Esophagus squamous epithelium (tissue), 5 donors: ENCODE results near the gene CHID1. TPM values are rescaled to one million over a fixed set of nuclear protein-coding genes. Genes with fewer than 3 reads are reported as not detected.

Experiments used
- DNase-seq: peaks from one replicate; lab custom pipeline; 2025; lab: John Stamatoyannopoulos, UW
- H3K27ac ChIP-seq, 4 donors: fragments of 200-600 bp; sonication (generic); one replicate each; pipeline ENCODE4 v1.5.1; 2016 to 2019; ENCODE audit warnings: mild to moderate bottlenecking in 1 of 4
- H3K27me3 ChIP-seq, 4 donors: fragments of 200-600 bp; sonication (generic); 1 replicate in 3 of 4; 2 replicates in 1 of 4; pipeline versions ENCODE4 v1.5.1 to v1.6.0; 2017 to 2021; ENCODE audit warnings: antibody characterized with exemption in 1 of 4
- H3K36me3 ChIP-seq, 3 donors: fragments of 200-600 bp; sonication (generic); one replicate each; pipeline ENCODE4 v1.5.1; 2016 to 2019
- H3K4me1 ChIP-seq, 3 donors: fragments of 200-600 bp; sonication (generic); one replicate each; pipeline ENCODE4 v1.5.1; 2017 to 2019
- H3K4me3 ChIP-seq, 4 donors: fragments of 200-600 bp; sonication (generic); 1 replicate in 3 of 4; 2 replicates in 1 of 4; pipeline ENCODE4 v1.5.1; 2016 to 2019; ENCODE audit warnings: mild to moderate bottlenecking in 2 of 4, moderate library complexity in 1 of 4
- H3K9me3 ChIP-seq, 3 donors: fragments of 200-600 bp; sonication (generic); one replicate each; pipeline ENCODE4 v1.5.1; 2016 to 2019
- POLR2A ChIP-seq, 4 donors: fragments of 450-650 bp; IDR thresholded peaks; one replicate each; pipeline ENCODE4 v1.6.1; 2017; ENCODE audit warnings: antibody characterized with exemption in 4 of 4, mild to moderate bottlenecking in 4 of 4, moderate library complexity in 3 of 4
- WGBS, 2 donors: methylation state at CpG; one replicate each; pipeline ENCODE4 v1.1.5; 2018; 5-methylcytosine and 5-hydroxymethylcytosine counted together
- intact Hi-C: fragments of 100-400 bp; cut with DNase I; formaldehyde crosslinking; loops from one replicate; pipeline ENCODE4 v1.15.0; 2022
- total RNA-seq, 4 donors: library from RNA; depleted of rRNA; stranded (reverse); fragments of >200 nt; gene quantifications; one replicate each; pipeline ENCODE4 v1.1.0, GENCODE V29; 2016
- TF ChIP-seq, protein P1 (sequence below), 6 experiments: fragments of 450-650 bp in 4 of 6; fragments of 200-600 bp in 2 of 6; sonication (generic) in 2 of 6; IDR thresholded peaks; one replicate each; pipeline ENCODE4 v1.5.1; 2016 to 2019; ENCODE audit warnings: antibody characterized with exemption in 6 of 6, mild to moderate bottlenecking in 4 of 6, moderate library complexity in 4 of 6
- donor health status: DM: yes; HTN: yes; CAD: no.

Gene CHID1
- total RNA-seq, 4 donors from 2014 or later: 58.2 to 63.4 (median 61.3) TPM

DNA sequence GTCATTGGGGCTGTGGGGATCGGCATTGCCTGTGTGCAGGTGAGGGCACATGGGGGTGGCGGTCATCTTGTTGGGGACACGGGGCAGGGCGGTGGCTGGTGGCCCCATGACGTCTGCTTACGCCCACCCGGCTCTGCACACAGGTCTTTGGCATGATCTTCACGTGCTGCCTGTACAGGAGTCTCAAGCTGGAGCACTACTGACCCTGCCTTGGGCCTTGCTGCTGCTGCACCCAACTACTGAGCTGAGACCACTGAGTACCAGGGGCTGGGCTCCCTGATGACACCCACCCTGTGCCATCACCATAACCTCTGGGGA is 72.7 kb downstream of the CHID1 start:
- peaks cover 42 to 90% (median 43%) of the 10 kb centered on the region in 3 donors for H3K4me1 ChIP-seq
- intact Hi-C loops: no loop called here
- TF ChIP-seq, protein P1, sequence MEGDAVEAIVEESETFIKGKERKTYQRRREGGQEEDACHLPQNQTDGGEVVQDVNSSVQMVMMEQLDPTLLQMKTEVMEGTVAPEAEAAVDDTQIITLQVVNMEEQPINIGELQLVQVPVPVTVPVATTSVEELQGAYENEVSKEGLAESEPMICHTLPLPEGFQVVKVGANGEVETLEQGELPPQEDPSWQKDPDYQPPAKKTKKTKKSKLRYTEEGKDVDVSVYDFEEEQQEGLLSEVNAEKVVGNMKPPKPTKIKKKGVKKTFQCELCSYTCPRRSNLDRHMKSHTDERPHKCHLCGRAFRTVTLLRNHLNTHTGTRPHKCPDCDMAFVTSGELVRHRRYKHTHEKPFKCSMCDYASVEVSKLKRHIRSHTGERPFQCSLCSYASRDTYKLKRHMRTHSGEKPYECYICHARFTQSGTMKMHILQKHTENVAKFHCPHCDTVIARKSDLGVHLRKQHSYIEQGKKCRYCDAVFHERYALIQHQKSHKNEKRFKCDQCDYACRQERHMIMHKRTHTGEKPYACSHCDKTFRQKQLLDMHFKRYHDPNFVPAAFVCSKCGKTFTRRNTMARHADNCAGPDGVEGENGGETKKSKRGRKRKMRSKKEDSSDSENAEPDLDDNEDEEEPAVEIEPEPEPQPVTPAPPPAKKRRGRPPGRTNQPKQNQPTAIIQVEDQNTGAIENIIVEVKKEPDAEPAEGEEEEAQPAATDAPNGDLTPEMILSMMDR (IDR thresholded peaks at IDR 0.05): no peak
- no peak for TF ChIP-seq POLR2A (IDR thresholded peaks at IDR 0.05)
- H3K4me3 ChIP-seq: no peak overlapping the region
- DNase-seq: no peak
- H3K9me3 ChIP-seq: no peaks in the 10 kb centered on the region
- H3K27ac ChIP-seq: peak overlapping the region in 1 of 4 donors; percentile 1
- no peaks in the 10 kb centered on the region for H3K27me3 ChIP-seq
- H3K36me3 ChIP-seq: peaks cover 19 to 51% (median 24%) of the 10 kb centered on the region in 3 donors
- no CpG with 5 or more reads among the region's 8 CpGs for WGBS, 2 donors

- Histone ChIP-seq H3K27ac (no peak overlapping the region), H3K4me1 (peaks cover 43 to 91% (median 44%) of the 10 kb centered on the region in 3 donors), H3K4me3 (no peak overlapping the region), H3K36me3 (peaks cover 19 to 51% (median 24%) of the 10 kb centered on the region in 3 donors), H3K9me3 (no peaks in the 10 kb centered on the region), H3K27me3 (peaks cover 0 to 2% (median 0%) of the 10 kb centered on the region in 4 donors)
- no peak for DNase-seq
- intact Hi-C loops: no loop called here
- WGBS, 2 donors: 64 to 80% methylated on average over 3 to 9 of the region's 22 CpGs
- TF ChIP-seq, protein P1 (IDR thresholded peaks at IDR 0.05): no peak
- TF ChIP-seq POLR2A (IDR thresholded peaks at IDR 0.05): no peak
Measured at GRCh38 chr11:837189-837989, 73.2 kb downstream of the CHID1 start.

DNA sequence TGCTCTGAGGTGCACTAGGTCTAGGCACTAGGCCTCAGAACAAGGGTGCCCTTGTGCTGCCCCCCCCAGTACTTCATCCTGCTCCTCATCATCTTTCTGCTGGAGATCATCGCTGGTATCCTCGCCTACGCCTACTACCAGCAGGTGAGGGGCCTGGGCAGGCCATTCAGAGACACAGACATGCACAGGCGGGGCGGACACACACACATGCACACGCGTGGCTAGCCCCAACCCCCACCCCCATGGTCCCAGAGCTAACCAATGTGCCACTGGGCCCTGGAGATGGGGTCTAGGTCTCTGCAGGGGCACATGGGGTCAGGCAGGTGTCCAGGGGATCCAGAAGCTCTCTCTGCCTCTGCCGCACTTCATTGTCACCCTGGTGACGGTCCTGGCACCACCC is 73.9 kb downstream of the CHID1 start:
- intact Hi-C loops: no loop called here
- H3K4me3 ChIP-seq: no peak overlapping the region
- H3K36me3 ChIP-seq: peaks cover 19 to 51% (median 24%) of the 10 kb centered on the region in 3 donors
- H3K4me1 ChIP-seq: peaks cover 48 to 96% (median 49%) of the 10 kb centered on the region in 3 donors
- DNase-seq: no peak
- H3K27ac ChIP-seq: no peak overlapping the region
- H3K27me3 ChIP-seq: peaks cover 0 to 9% (median 0%) of the 10 kb centered on the region in 4 donors
- no peaks in the 10 kb centered on the region for H3K9me3 ChIP-seq
- 69% methylated on average over 8 of the region's 9 CpGs; no CpG with 5 or more reads in 1 of the 2 donors for WGBS, 2 donors
- TF ChIP-seq POLR2A (IDR thresholded peaks at IDR 0.05): no peak
- TF ChIP-seq, protein P1 (IDR thresholded peaks at IDR 0.05): no peak

GRCh38 chr11:836274-836673 is 74.3 kb downstream of the CHID1 start:
- intact Hi-C loops: no loop called here
- H3K27ac ChIP-seq: peak overlapping the region in 1 of 4 donors; percentile 52
- WGBS, 2 donors: 94% methylated on average over 9 of the region's 14 CpGs; no CpG with 5 or more reads in 1 of the 2 donors
- peaks cover 0 to 13% (median 0%) of the 10 kb centered on the region in 4 donors for H3K27me3 ChIP-seq
- no peaks in the 10 kb centered on the region for H3K9me3 ChIP-seq
- DNase-seq: no peak
- TF ChIP-seq, protein P1 (IDR thresholded peaks at IDR 0.05): no peak
- no peak for TF ChIP-seq POLR2A (IDR thresholded peaks at IDR 0.05)
- peaks cover 19 to 51% (median 24%) of the 10 kb centered on the region in 3 donors for H3K36me3 ChIP-seq
- H3K4me3 ChIP-seq: no peak overlapping the region
- H3K4me1 ChIP-seq: peaks cover 46 to 96% (median 46%) of the 10 kb centered on the region in 3 donors
